HG02610 (cell line): Measurements from ENCODE around the gene SLC7A9.
"Not testable (repeated sequence)": the region's sequence is repeated elsewhere in the genome, so short reads cannot be mapped to it uniquely, and the experiment has no call there.

Experiments used
- ATAC-seq: cut with Tn5 transposase; IDR thresholded peaks from one replicate; pipeline ENCODE4 v1.9.1; 2021; ENCODE audit warnings: mild to moderate bottlenecking, moderate library complexity; ENCODE audit not compliant: unreplicated experiment

Gene SLC7A9

GRCh38 chr19:32809254-32809653, 60.3 kb downstream of the SLC7A9 start:
- no peak for ATAC-seq

- no peak for ATAC-seq
These were observed 61.3 kb downstream of the SLC7A9 start for GRCh38 chr19:32808236-32808635.

GRCh38 chr19:32802840-32803239, 66.7 kb downstream of the SLC7A9 start:
- ATAC-seq, result no peak

- ATAC-seq, result no peak
These were observed 68.8 kb downstream of the SLC7A9 start for GRCh38 chr19:32800754-32801153.

GRCh38 chr19:32800191-32800590, 69.4 kb downstream of the SLC7A9 start:
- ATAC-seq, result no peak

GRCh38 chr19:32798201-32798600, 71.4 kb downstream of the SLC7A9 start:
- no peak for ATAC-seq

- no peak for ATAC-seq
These were observed 80.1 kb downstream of the SLC7A9 start for GRCh38 chr19:32789429-32789828.

- ATAC-seq, result not testable (repeated sequence)
These were observed 81.7 kb downstream of the SLC7A9 start for GRCh38 chr19:32787895-32788294.

- not testable (repeated sequence) for ATAC-seq
These were observed 82.3 kb downstream of the SLC7A9 start for GRCh38 chr19:32787161-32787813.

- ATAC-seq, result not testable (repeated sequence)
These were observed 87.5 kb downstream of the SLC7A9 start for GRCh38 chr19:32782089-32782488.

GRCh38 chr19:32781280-32781679, 88.3 kb downstream of the SLC7A9 start:
- no peak for ATAC-seq
